ENCODE measurements around the gene SRSF3. TPM values are rescaled to one million over a fixed set of nuclear protein-coding genes. Genes with fewer than 3 reads are reported as not detected.

The SRSF3 gene
- polyA plus RNA-seq, 2 of the 4 experiments (the other 2 are of a cell fraction): 629 to 652 TPM

DNA sequence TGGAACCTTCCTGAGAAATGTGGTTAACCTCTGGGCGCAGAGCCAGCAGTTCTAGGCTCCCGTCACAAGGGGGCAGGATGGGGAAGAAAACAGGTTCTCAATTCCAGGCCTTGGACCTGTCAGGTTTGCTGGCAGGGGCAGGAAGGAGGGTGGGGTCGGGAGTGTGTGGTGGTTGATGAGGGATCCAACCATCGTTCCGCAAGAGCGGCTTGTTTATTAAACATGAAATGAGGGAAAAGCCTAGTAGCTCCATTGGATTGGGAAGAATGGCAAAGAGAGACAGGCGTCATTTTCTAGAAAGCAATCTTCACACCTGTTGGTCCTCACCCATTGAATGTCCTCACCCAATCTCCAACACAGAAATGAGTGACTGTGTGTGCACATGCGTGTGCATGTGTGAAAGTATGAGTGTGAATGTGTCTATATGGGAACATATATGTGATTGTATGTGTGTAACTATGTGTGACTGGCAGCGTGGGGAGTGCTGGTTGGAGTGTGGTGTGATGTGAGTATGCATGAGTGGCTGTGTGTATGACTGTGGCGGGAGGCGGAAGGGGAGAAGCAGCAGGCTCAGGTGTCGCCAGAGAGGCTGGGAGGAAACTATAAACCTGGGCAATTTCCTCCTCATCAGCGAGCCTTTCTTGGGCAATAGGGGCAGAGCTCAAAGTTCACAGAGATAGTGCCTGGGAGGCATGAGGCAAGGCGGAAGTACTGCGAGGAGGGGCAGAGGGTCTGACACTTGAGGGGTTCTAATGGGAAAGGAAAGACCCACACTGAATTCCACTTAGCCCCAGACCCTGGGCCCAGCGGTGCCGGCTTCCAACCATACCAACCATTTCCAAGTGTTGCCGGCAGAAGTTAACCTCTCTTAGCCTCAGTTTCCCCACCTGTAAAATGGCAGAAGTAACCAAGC lies 29.6 kb downstream of the SRSF3 start:
- H3K4me3 ChIP-seq: no peak overlapping the region
- H3K4me2 ChIP-seq: peak overlapping the region; percentile 26
- no peak for TF ChIP-seq FOXS1 (CRISPR knock-in tag; IDR thresholded peaks at IDR 0.05)
- TF ChIP-seq SMC3 (IDR thresholded peaks at IDR 0.05): peak; percentile 94
- peak; percentile 86 to 87 for TF ChIP-seq RAD21 (conservative IDR thresholded peaks at IDR 0.05 in 1 of 2, IDR thresholded peaks at IDR 0.05 in 1 of 2)
- TF ChIP-seq, protein P1, sequence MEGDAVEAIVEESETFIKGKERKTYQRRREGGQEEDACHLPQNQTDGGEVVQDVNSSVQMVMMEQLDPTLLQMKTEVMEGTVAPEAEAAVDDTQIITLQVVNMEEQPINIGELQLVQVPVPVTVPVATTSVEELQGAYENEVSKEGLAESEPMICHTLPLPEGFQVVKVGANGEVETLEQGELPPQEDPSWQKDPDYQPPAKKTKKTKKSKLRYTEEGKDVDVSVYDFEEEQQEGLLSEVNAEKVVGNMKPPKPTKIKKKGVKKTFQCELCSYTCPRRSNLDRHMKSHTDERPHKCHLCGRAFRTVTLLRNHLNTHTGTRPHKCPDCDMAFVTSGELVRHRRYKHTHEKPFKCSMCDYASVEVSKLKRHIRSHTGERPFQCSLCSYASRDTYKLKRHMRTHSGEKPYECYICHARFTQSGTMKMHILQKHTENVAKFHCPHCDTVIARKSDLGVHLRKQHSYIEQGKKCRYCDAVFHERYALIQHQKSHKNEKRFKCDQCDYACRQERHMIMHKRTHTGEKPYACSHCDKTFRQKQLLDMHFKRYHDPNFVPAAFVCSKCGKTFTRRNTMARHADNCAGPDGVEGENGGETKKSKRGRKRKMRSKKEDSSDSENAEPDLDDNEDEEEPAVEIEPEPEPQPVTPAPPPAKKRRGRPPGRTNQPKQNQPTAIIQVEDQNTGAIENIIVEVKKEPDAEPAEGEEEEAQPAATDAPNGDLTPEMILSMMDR (IDR thresholded peaks at IDR 0.05): peak; percentile 68
- no peak for TF ChIP-seq RFX5 (IDR thresholded peaks at IDR 0.05)
- whole genome bisulfite sequencing (ENCODE audit: missing lambda C conversion rate): 53% methylated on average over 18 of the region's 18 CpGs
- DNase-seq (ENCODE audit: low read depth in 1 of 2, low spot score in 1 of 2): peak; percentile 62 to 74
- H3K27ac ChIP-seq: peak overlapping the region; percentile 55 to 75; a peak in 5 of 6 replicates
- POLR2A ChIA-PET: interaction anchor here (1.6 kb wide), 1 partner anchor 55 kb away, joined by 13 read pairs; the partner anchor contains the start of gene CDKN1A
- no peak for FAIRE-seq
- CTCF ChIA-PET: interaction anchor here (0.7 to 5.8 kb wide), 28 partner anchors 9 to 165 kb away, joined by 3 to 92 read pairs (median 4); partner anchors contain the start of genes CDKN1A and RAB44
- peaks cover 28% of the 10 kb centered on the region for H3K4me1 ChIP-seq
- ATAC-seq: peak; percentile 84 to 85
- H3K9me3 ChIP-seq: no peaks in the 10 kb centered on the region

DNA sequence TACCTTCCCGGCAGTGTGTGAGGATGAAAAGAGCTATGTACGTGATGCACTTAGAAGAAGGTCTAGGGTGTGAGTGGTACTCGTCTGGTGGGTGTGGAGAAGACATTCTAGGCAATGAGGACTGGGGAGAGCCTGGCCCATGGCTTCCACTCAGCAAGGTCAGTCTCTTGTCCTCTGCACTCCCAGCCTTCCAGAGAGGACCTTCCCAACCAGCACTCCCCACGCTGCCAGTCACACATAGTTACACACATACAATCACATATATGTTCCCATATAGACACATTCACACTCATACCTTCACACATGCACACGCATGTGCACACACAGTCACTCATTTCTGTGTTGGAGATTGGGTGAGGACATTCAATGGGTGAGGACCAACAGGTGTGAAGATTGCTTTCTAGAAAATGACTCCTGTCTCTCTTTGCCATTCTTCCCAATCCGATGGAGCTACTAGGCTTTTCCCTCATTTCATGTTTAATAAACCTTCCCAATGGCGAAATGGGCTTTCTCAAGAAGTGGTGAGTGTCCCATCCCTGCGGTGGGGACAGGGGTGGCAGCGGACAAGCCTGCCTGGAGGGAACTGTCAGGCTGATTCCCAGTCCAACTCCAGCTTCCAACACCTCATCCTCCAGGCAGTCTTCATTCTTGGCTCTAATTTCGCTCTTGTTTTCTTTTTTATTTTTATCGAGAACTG lies 30.4 kb downstream of the SRSF3 start:
- DNase-seq (ENCODE audit: low read depth in 1 of 2, low spot score in 1 of 2): no peak
- ATAC-seq: no peak
- FAIRE-seq: no peak
- Histone ChIP-seq H3K4me1 (peaks cover 25% of the 10 kb centered on the region), H3K27ac (peak overlapping the region; percentile 41 to 49; a peak in 4 of 6 replicates), H3K4me2 (peak overlapping the region; percentile 27; the same call in 1 of the 3 replicates), H3K9me3 (no peaks in the 10 kb centered on the region), H3K4me3 (no peak overlapping the region)
- POLR2A ChIA-PET: interaction anchor here (1.6 kb wide), 1 partner anchor 54 kb away, joined by 13 read pairs; the partner anchor contains the start of gene CDKN1A
- 81% methylated on average over 11 of the region's 11 CpGs for whole genome bisulfite sequencing (ENCODE audit: missing lambda C conversion rate)
- TF ChIP-seq HOXA7 (CRISPR knock-in tag; IDR thresholded peaks at IDR 0.05) (no peak), FOSB (CRISPR knock-in tag; IDR thresholded peaks at IDR 0.05) (no peak), RFX5 (IDR thresholded peaks at IDR 0.05) (no peak), CHD4 (IDR thresholded peaks at IDR 0.05; ENCODE audit: borderline replicate concordance) (no peak), CEBPB (IDR thresholded peaks at IDR 0.05) (no peak), SMC3 (IDR thresholded peaks at IDR 0.05) (no peak), FOSL2 (IDR thresholded peaks at IDR 0.05) (no peak), FOSL2 (CRISPR knock-in tag; IDR thresholded peaks at IDR 0.05) (no peak), NFE2L2 (conservative IDR thresholded peaks at IDR 0.05; ENCODE audit: low read length) (no peak), KDM5A (IDR thresholded peaks at IDR 0.05) (no peak), SREBF2 (IDR thresholded peaks at IDR 0.05) (no peak), MYC (IDR thresholded peaks at IDR 0.05; ENCODE audit: borderline replicate concordance, low read length) (no peak), ESRRA (IDR thresholded peaks at IDR 0.05; ENCODE audit: borderline replicate concordance, low read length) (no peak)
- TF ChIP-seq, protein P2, sequence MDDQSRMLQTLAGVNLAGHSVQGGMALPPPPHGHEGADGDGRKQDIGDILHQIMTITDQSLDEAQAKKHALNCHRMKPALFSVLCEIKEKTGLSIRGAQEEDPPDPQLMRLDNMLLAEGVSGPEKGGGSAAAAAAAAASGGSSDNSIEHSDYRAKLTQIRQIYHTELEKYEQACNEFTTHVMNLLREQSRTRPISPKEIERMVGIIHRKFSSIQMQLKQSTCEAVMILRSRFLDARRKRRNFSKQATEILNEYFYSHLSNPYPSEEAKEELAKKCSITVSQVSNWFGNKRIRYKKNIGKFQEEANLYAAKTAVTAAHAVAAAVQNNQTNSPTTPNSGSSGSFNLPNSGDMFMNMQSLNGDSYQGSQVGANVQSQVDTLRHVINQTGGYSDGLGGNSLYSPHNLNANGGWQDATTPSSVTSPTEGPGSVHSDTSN (IDR thresholded peaks at IDR 0.05): no peak
- CTCF ChIA-PET: interaction anchor here (0.9 to 5.8 kb wide), 22 partner anchors 8 to 134 kb away, joined by 3 to 92 read pairs (median 8); partner anchors contain the start of gene CDKN1A

Measured in A549 (cell line).